H1 (cell line): ENCODE measurements around the gene PIK3R1. TPM values are rescaled to one million over a fixed set of nuclear protein-coding genes. Genes with fewer than 3 reads are reported as not detected.

Experiments
- CTCF ChIA-PET: fragments of 300-600 bp; sonication (Branson Sonifier 250); formaldehyde crosslinking; loops from one replicate; lab custom pipeline; 2021; ENCODE audit not compliant: partially characterized antibody; lab: Charles Lee
- POLR2A ChIA-PET: fragments of 300-600 bp; sonication (Branson Sonifier 250); formaldehyde crosslinking; loops from one replicate; lab custom pipeline; 2021; ENCODE audit warnings: inconsistent platforms; ENCODE audit not compliant: partially characterized antibody; lab: Charles Lee
- DNase-seq, 2 experiments: peaks; one replicate each; pipeline versions ENCODE4 v3.0.0 to v3.0.0-alpha.2; 2010 to 2022; ENCODE audit warnings: low spot score in 2 of 2, low read depth in 1 of 2, mixed read lengths in 1 of 2
- FAIRE-seq: peaks from 2 replicates; lab custom pipeline; 2011; peaks lifted over from hg19 to GRCh38; lab: Jason Lieb, UNC
- H2AFZ ChIP-seq: 2 replicates; pipeline ENCODE4 v1.8.1; 2012; ENCODE audit warnings: low read length, inconsistent platforms
- H2AK5ac ChIP-seq: 2 replicates; pipeline ENCODE4 v1.6.1; 2013; ENCODE audit warnings: low read depth, low read length
- H2BK120ac ChIP-seq: replicated peaks from 2 replicates; pipeline ENCODE3; 2013; ENCODE audit warnings: low read depth, low read length, inconsistent platforms
- H2BK12ac ChIP-seq: 2 replicates; pipeline ENCODE4 v1.6.1; 2013; ENCODE audit warnings: low read depth, low read length
- H2BK15ac ChIP-seq: 2 replicates; pipeline ENCODE4 v1.6.1; 2013; ENCODE audit warnings: low read length
- H2BK20ac ChIP-seq: 2 replicates; pipeline ENCODE4 v1.6.1; 2013; ENCODE audit warnings: low read length
- H2BK5ac ChIP-seq: 2 replicates; pipeline ENCODE4 v1.6.1; 2013; ENCODE audit warnings: low read depth, low read length
- H3K14ac ChIP-seq: 2 replicates; pipeline ENCODE4 v1.6.1; 2013; ENCODE audit warnings: inconsistent platforms; ENCODE audit not compliant: insufficient read length
- H3K18ac ChIP-seq: 2 replicates; pipeline ENCODE4 v1.6.1; 2013; ENCODE audit warnings: low read length; ENCODE audit errors: extremely low read depth
- H3K23ac ChIP-seq: 2 replicates; pipeline ENCODE4 v1.6.1; 2013; ENCODE audit warnings: inconsistent platforms; ENCODE audit not compliant: insufficient read length
- H3K23me2 ChIP-seq: 2 replicates; pipeline ENCODE4 v1.6.1; 2013; ENCODE audit warnings: low read depth, low read length
- H3K27ac ChIP-seq: 2 replicates; pipeline ENCODE4 v1.6.1; 2011; ENCODE audit warnings: low read depth, low read length, inconsistent platforms
- H3K27me3 ChIP-seq, 4 experiments: replicated peaks in 1 of 4; 1 replicate in 1 of 4; 2 replicates in 3 of 4; pipeline versions ENCODE4 v1.6.1 to v1.8.1; 2011 to 2013; ENCODE audit warnings: low read length in 3 of 4, mild to moderate bottlenecking in 3 of 4, inconsistent platforms in 2 of 4, mixed read lengths in 2 of 4, moderate library complexity in 1 of 4; ENCODE audit not compliant: control insufficient read depth in 3 of 4, insufficient read depth in 3 of 4; ENCODE audit errors: extremely low read depth in 1 of 4
- H3K36me3 ChIP-seq, 4 experiments: 2 replicates each; pipeline versions ENCODE4 v1.6.1 to v1.8.1; 2011 to 2013; ENCODE audit warnings: mild to moderate bottlenecking in 4 of 4, low read length in 3 of 4, moderate library complexity in 2 of 4, control low read depth in 1 of 4, inconsistent platforms in 1 of 4; ENCODE audit not compliant: insufficient read depth in 4 of 4, control insufficient read depth in 2 of 4
- H3K4ac ChIP-seq: replicated peaks from 2 replicates; pipeline ENCODE3; 2013; ENCODE audit warnings: low read length, low read depth, mixed read lengths, inconsistent platforms; ENCODE audit not compliant: insufficient read length
- H3K4me1 ChIP-seq, 4 experiments: replicated peaks in 1 of 4; 1 replicate in 1 of 4; 2 replicates in 3 of 4; pipeline versions ENCODE4 v1.6.1 to v1.8.1; 2011 to 2013; ENCODE audit warnings: low read length in 3 of 4, inconsistent platforms in 2 of 4, mixed read lengths in 1 of 4; ENCODE audit not compliant: insufficient read depth in 4 of 4, control insufficient read depth in 3 of 4
- H3K4me2 ChIP-seq, 2 experiments: 2 replicates each; pipeline versions ENCODE4 v1.6.1 to v1.8.1; 2011 to 2013; ENCODE audit warnings: low read depth in 2 of 2, low read length in 2 of 2, control low read depth in 1 of 2, inconsistent platforms in 1 of 2, mild to moderate bottlenecking in 1 of 2; ENCODE audit not compliant: insufficient read depth in 1 of 2
- H3K4me3 ChIP-seq, 4 experiments: fragments of 200-600, 300-600 bp in 1 of 4; sonication (generic), shearing (Covaris generic), sonication (Bioruptor Twin) in 1 of 4; 2 replicates each; pipeline versions ENCODE4 v1.5.1 to v1.8.1; 2011 to 2016; ENCODE audit warnings: low read length in 4 of 4, low read depth in 3 of 4, control low read depth in 2 of 4, inconsistent platforms in 2 of 4, mild to moderate bottlenecking in 2 of 4, mixed read lengths in 1 of 4, moderate library complexity in 1 of 4; ENCODE audit not compliant: insufficient read depth in 2 of 4; ENCODE audit errors: extremely low read depth in 1 of 4
- H3K56ac ChIP-seq: replicated peaks from 2 replicates; pipeline ENCODE3; 2013; ENCODE audit warnings: low read depth, mild to moderate bottlenecking, mixed read lengths, low read length, inconsistent platforms; ENCODE audit not compliant: insufficient read length
- H3K79me1 ChIP-seq: 2 replicates; pipeline ENCODE4 v1.6.1; 2013; ENCODE audit warnings: low read depth, low read length, control low read depth
- H3K79me2 ChIP-seq, 2 experiments: 2 replicates each; pipeline versions ENCODE4 v1.6.1 to v1.8.1; 2012 to 2013; ENCODE audit warnings: low read length in 2 of 2, mild to moderate bottlenecking in 2 of 2, inconsistent platforms in 1 of 2; ENCODE audit not compliant: insufficient read depth in 2 of 2, control insufficient read depth in 1 of 2
- H3K9ac ChIP-seq, 4 experiments: replicated peaks in 1 of 4; 1 replicate in 1 of 4; 2 replicates in 3 of 4; pipeline versions ENCODE4 v1.6.1 to v1.8.1; 2011 to 2013; ENCODE audit warnings: low read depth in 3 of 4, low read length in 3 of 4, control low read depth in 2 of 4, mild to moderate bottlenecking in 2 of 4, moderate library complexity in 2 of 4, inconsistent platforms in 1 of 4; ENCODE audit errors: extremely low read depth in 1 of 4
- H3K9me3 ChIP-seq, 2 experiments: 2 replicates each; pipeline versions ENCODE4 v1.6.1 to v1.8.1; 2012 to 2013; ENCODE audit warnings: mild to moderate bottlenecking in 2 of 2, moderate library complexity in 2 of 2, control low read depth in 1 of 2, inconsistent platforms in 1 of 2, low read depth in 1 of 2, low read length in 1 of 2, mixed read lengths in 1 of 2; ENCODE audit not compliant: insufficient read depth in 2 of 2
- H4K20me1 ChIP-seq, 2 experiments: replicated peaks in 1 of 2; 2 replicates each; pipeline versions ENCODE3 to v1.8.1; 2011 to 2013; ENCODE audit warnings: inconsistent platforms in 2 of 2, low read length in 2 of 2, mild to moderate bottlenecking in 1 of 2; ENCODE audit not compliant: insufficient read depth in 2 of 2, control insufficient read depth in 1 of 2
- H4K5ac ChIP-seq: 2 replicates; pipeline ENCODE4 v1.6.1; 2013; ENCODE audit warnings: low read length, low read depth, mixed read lengths, inconsistent platforms; ENCODE audit not compliant: insufficient read length
- H4K8ac ChIP-seq: 2 replicates; pipeline ENCODE4 v1.8.0; 2013; ENCODE audit warnings: mild to moderate bottlenecking, moderate library complexity, low read length, inconsistent platforms; ENCODE audit not compliant: insufficient read depth; ENCODE audit errors: extremely low read depth
- H4K91ac ChIP-seq: replicated peaks from 2 replicates; pipeline ENCODE3; 2013; ENCODE audit warnings: low read length, mixed read lengths, inconsistent platforms; ENCODE audit not compliant: insufficient read length
- CTCF ChIP-seq, 3 experiments: IDR thresholded peaks; 1 replicate in 2 of 3; 2 replicates in 1 of 3; pipeline versions ENCODE4 v1.5.1 to v1.6.1; 2011; ENCODE audit warnings: low read length in 3 of 3, mild to moderate bottlenecking in 3 of 3, inconsistent platforms in 2 of 3, low read depth in 1 of 3, moderate library complexity in 1 of 3; ENCODE audit not compliant: insufficient read depth in 1 of 3; ENCODE audit errors: control extremely low read depth in 1 of 3
- JUND ChIP-seq: IDR thresholded peaks from 2 replicates; pipeline ENCODE4 v1.6.1; 2011; ENCODE audit warnings: mild to moderate bottlenecking, improper control_type of control experiment, low read length
- MAX ChIP-seq: IDR thresholded peaks from 2 replicates; pipeline ENCODE4 v1.6.1; 2012; ENCODE audit warnings: inconsistent platforms
- whole genome bisulfite sequencing, 2 experiments: shearing (Covaris generic) in 1 of 2; methylation state at CpG; one replicate each; pipeline versions ENCODE4 v1.1.6 to v1.1.7; 2013 to 2015; ENCODE audit warnings: low lambda C conversion rate in 2 of 2, mixed read lengths in 2 of 2, inconsistent platforms in 1 of 2, low coverage in 1 of 2, missing lambda C conversion rate in 1 of 2; ENCODE audit not compliant: insufficient replicate concordance in 2 of 2, insufficient coverage in 1 of 2, insufficient read length in 1 of 2; ENCODE audit errors: extremely low coverage in 1 of 2, missing lambda C conversion rate in 1 of 2; 5-methylcytosine and 5-hydroxymethylcytosine counted together
- polyA plus RNA-seq, 7 experiments: library from polyadenylated mRNA; depleted of rRNA in 3 of 7; stranded (reverse) in 5 of 7; unstranded in 2 of 7; fragments of >200 nt in 5 of 7; fragments of 200-250 nt in 2 of 7; gene quantifications; 1 replicate in 5 of 7; 2 replicates in 1 of 7; 4 replicates in 1 of 7; pipeline versions ENCODE4 v1.2.1 to v1.2.3, GENCODE V29; 2011 to 2013; ENCODE audit warnings: missing spikeins in 2 of 7, mixed read lengths in 2 of 7
- total RNA-seq: library from RNA; stranded (reverse); fragmentation: NEBNext Ultra II Directional; extraction: Animal tissue kit (Norgen Biotek cat#: 25700); gene quantifications from 2 replicates; pipeline ENCODE4 v1.2.1, GENCODE V29; 2021

Gene PIK3R1
- total and polyA plus RNA-seq, 2 of the 8 experiments (the other 6 are each of a cell fraction or from before 2014, with no cell fraction given): 2.3 to 13.7 TPM

GRCh38 chr5:68272289-68272688 lies 56.7 kb downstream of the PIK3R1 start:
- POLR2A ChIA-PET: interaction anchor here (0.6 kb wide), 1 partner anchor 128 kb away, joined by 3 read pairs; no protein-coding TSS in a partner anchor
- FAIRE-seq: no peak
- H2BK20ac ChIP-seq: no peak overlapping the region

More at GRCh38 chr5:68272289-68272688, 56.7 kb downstream of the PIK3R1 start:
- no peak overlapping the region for H3K56ac ChIP-seq
- H3K79me1 ChIP-seq: no peaks in the 10 kb centered on the region
- no peak overlapping the region for H3K14ac ChIP-seq
- WGBS, 2 experiments: 83% methylated on average over 2 of the region's 2 CpGs; no CpG with 5 or more reads in 1 of the 2 experiments
- H3K36me3 ChIP-seq: no peaks in the 10 kb centered on the region; a peak in 1 of 8 replicates
- H3K4me3 ChIP-seq: no peak overlapping the region
- no peak overlapping the region for H4K5ac ChIP-seq
- DNase-seq: no peak
- H3K27ac ChIP-seq: no peak overlapping the region
- CTCF ChIA-PET: interaction anchor here (0.7 to 1.7 kb wide), 5 partner anchors 9 to 215 kb away, joined by 3 to 14 read pairs (median 4); no protein-coding TSS in a partner anchor
- peaks cover 0 to 4% (median 0%) of the 10 kb centered on the region in 4 experiments; a peak in 1 of 7 replicates for H3K4me1 ChIP-seq
- H4K20me1 ChIP-seq: no peaks in the 10 kb centered on the region
- no peak overlapping the region for H2AK5ac ChIP-seq
- H3K4me2 ChIP-seq: no peak overlapping the region
- no peak overlapping the region for H3K9ac ChIP-seq
- no peak overlapping the region for H3K18ac ChIP-seq
- no peaks in the 10 kb centered on the region for H3K27me3 ChIP-seq
- H3K23me2 ChIP-seq: no peaks in the 10 kb centered on the region
- H3K4ac ChIP-seq: no peak overlapping the region
- H2BK12ac ChIP-seq: no peak overlapping the region
- TF ChIP-seq CTCF (IDR thresholded peaks at IDR 0.05; ENCODE audit: control extremely low read depth in 1 of 3, insufficient read depth in 1 of 3, low read depth in 1 of 3, low read length in 3 of 3) (peak in 1 of 3 experiments; percentile 3; a peak in 1 of 4 replicates), JUND (no peak), MAX (no peak)
- H2BK15ac ChIP-seq: no peak overlapping the region
- H4K8ac ChIP-seq: no peak overlapping the region
- H3K23ac ChIP-seq: no peak overlapping the region
- H3K79me2 ChIP-seq: no peaks in the 10 kb centered on the region
- no peaks in the 10 kb centered on the region for H3K9me3 ChIP-seq
- no peak overlapping the region for H4K91ac ChIP-seq
- H2BK120ac ChIP-seq: no peak overlapping the region
- H2AFZ ChIP-seq: no peak overlapping the region
- no peak overlapping the region for H2BK5ac ChIP-seq
